Stimulated activated CD8-positive, alpha-beta memory T cell treated with anti-CD3 and anti-CD28 coated beads, Interleukin-2, amount 100 ng/mL, for 48 hours (primary cell): ENCODE results near the gene TMEM169.
"Not testable (repeated sequence)": the region's sequence is repeated elsewhere in the genome, so short reads cannot be mapped to it uniquely, and the experiment has no call there.

ENCODE experiments used
- DNase-seq, 2 donors: peaks; one replicate each; pipeline ENCODE4 v3.0.0-alpha.2; 2020; ENCODE audit warnings: low read depth in 2 of 2

The TMEM169 gene

DNA sequence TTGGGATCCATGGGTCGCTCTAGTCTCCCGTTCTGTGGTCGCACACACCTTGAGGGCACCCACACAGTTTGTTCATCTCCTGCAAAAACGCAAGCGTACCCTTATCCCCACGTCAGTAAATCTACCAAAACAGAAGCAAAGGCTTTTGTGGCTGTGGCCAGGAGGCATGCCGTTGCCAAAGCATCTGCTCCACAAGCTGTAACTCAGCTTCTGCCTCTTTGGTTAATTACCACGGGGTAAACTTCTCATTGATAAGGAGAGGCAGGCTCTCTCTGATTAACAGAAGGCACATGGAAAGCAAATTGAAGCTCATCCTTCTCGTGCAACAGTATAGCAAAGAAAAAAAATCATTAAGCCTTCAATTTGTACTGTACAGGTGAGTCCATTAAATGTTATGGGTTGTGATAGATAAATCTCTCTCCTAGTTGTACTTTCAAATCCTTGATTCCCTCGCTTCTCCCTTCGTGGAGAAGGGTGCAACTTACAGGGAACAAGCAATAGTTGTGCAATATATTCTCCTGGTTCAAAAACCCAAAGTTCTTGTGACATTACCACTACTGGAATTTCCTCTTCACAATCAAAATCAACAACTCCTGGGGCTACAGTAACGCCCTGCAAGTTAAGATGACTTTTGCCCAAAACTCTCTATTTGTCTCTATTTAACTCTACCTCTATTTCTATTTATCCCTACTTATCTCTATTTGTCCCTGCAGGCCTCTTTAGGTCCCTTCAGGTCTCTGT, 10.4 kb upstream of the TMEM169 start:
- no peak for DNase-seq

- DNase-seq, result no peak
Observed at GRCh38 chr2:216072473-216072872, 9.2 kb upstream of the TMEM169 start.

- DNase-seq, result no peak
Observed at GRCh38 chr2:216073773-216074172, 7.9 kb upstream of the TMEM169 start.

DNA sequence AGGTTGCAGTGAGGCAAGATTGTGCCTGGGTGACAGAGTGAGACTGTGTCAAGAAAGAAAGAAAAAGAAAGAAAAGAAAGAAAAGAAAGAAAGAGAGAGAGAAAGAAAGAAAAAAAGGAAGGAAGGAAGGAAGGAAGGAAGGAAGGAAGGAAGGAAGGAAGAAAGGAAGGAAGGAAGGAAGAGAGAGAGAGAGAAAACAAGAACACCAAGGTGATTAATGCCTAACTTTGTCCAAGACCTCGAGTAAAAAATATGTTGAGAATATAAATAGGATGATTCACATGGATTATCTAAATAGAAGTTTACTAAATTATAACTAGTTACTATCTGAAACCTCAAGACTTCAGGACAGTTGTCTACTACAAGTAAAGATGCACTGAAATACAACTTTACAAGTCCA, 7.3 kb upstream of the TMEM169 start:
- DNase-seq, result no peak

- no peak for DNase-seq
Observed at GRCh38 chr2:216074794-216075193, 6.9 kb upstream of the TMEM169 start.

DNA sequence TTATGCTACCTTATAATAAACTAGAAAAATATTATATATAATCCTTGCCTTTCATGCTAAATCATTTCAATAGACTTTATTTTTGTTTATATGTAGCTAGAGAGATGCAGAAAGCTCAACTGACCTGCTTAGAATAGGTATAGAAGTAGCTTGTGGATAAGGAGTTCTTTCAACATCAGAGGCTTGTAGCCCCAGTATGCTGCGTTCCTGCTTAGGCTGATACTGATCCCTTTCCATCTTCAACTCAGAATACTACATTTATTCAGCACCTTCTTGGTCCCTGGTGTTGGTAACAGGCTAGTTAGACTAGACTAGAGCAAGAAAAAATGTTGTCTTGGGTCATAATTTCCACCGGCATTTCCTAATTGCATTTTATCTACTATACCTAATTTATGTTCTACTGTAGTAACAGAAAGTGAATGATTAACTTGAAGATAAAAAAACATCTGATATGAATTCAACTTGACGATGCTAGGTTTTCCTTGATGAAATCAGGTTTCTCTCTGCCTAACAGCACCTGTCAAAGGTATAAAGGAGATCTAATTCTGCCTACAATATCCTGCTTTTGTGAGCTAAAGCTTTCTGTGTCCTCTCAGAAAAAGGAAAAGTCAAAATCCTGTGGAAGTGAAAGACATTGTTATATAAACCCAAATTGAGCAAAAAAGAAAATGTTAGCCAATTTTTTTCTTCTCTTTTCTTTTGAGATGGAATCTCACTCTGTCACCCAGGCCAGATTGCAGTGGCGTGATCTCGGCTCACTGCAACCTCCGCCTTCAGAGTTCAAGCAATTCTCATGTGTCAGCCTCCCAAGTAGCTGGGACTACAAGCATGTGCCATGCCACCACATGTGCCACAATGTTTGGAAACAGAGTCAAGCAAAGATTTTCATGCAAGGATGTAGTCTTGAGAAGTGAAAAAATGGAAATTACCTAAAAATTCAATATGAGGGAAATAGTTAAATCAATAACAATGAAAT, 5.9 kb upstream of the TMEM169 start:
- no peak for DNase-seq

- no peak for DNase-seq
Observed at GRCh38 chr2:216078776-216079175, 2.9 kb upstream of the TMEM169 start.

DNA sequence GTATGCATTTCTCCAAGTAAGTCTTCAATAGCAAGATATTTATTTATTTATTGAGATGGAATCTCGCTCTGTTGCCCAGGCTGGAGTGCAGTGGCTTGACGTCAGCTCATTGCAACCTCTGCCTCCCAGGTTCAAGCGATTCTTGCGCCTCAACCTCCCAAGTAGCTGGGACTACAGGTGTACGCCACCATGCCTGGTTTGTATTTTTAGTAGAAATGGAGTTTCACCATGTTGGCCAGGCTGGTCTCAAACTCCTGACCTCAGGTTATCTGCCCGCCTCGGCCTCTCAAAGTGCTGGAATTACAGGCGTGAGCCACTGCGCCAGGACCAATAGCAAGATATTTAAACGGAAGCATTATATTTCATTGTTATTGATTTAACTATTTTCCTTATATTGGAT, 1.7 kb upstream of the TMEM169 start:
- not testable (repeated sequence) for DNase-seq

GRCh38 chr2:216081012-216081411, 707 bp upstream of the TMEM169 start:
- no peak for DNase-seq

GRCh38 chr2:216082117-216082711, 495 bp downstream of the TMEM169 start:
- no peak for DNase-seq

- DNase-seq, result no peak
Observed at GRCh38 chr2:216082805-216083204, 1.1 kb downstream of the TMEM169 start.

GRCh38 chr2:216083464-216084281, 2.0 kb downstream of the TMEM169 start:
- DNase-seq, result no peak

DNA sequence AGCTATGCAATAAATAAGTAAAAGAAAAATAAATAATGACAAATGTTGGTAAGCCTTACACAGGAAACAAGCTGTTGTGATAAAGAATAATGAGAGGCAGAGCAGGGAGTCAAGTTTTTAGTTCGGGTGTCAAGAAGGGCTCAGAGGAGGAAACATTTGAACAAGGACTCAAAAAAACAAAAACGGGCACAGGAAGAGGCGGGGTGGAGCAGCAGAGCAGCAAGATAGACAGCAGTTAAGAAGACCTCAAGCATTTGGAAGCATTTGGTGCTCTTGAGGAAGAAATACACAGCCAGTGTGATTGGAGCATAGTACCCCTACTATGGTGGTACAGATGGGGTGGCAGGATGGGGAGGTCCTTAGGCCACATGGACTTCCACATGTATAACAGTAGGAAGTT, 2.8 kb downstream of the TMEM169 start:
- DNase-seq, result no peak

DNA sequence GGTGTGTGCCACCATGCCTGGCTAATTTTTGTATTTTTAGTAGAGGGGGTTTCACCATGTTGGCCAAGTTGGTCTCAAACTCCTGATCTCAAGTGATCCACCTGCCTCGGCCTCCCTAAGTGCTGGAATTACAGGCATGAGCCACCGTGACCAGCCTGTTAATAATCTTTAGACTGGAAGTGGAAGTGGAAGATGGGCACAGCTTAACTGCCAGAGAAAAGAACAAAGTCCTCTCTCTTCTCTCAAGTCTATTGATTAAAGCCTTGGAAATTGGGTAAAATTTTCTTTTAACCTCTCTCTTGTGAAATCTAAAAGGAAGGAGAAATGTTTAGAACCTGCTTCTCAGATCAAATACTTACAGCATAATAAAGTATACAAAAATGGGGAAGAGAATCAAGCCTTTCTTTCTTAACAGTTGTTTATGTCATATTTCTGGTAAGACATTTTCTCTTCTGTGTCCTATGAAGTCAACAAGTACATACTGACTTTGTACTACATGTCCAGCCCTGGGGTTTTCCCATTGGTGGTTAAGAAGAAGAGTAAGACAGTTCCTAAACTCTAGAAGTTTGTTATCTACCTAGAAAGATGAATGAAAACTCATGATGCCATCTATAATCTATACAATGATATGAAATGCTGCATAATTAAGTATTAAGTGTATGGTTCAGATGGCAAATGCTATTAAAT, 4.6 kb downstream of the TMEM169 start:
- no peak for DNase-seq

GRCh38 chr2:216090369-216090786, 8.7 kb downstream of the TMEM169 start:
- no peak for DNase-seq

DNA sequence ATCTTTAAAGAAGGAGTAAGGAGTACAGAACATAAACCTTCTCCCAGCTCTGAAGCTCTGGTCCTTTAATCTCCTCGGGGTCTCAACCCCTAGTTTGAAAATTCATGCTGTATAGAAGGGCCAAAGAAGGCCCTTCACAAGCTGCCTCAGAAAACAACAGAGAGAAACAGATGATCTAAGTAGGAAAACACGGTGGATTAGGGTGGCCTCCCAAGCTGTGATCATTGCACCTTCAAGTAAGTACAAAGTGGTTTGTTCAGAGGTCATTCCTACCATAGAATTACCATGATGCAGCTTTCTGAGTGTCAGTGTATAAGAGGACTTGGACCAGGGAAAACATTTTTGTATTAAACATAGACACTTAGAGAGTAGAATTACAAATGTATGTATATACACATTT, 10.9 kb downstream of the TMEM169 start:
- DNase-seq, result no peak

DNA sequence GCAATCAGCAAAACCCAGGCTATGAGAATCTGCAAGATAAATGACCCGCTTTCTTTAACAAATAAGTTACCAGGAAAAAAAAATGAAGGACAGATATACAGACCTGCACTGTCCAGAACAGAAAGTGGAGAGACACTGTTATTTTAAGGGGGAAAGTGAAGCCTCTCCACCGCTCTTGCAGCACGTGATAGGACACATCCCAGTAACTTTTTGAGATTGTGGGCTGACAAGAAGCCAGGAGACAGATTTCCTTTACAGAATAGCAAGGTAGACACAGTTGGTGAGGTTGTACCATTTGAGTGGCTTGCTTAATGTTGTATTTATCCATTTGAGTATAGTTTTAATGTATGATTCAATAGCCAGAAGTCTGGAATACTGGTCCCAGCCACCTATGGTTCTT, 13.0 kb downstream of the TMEM169 start:
- no peak for DNase-seq

DNA sequence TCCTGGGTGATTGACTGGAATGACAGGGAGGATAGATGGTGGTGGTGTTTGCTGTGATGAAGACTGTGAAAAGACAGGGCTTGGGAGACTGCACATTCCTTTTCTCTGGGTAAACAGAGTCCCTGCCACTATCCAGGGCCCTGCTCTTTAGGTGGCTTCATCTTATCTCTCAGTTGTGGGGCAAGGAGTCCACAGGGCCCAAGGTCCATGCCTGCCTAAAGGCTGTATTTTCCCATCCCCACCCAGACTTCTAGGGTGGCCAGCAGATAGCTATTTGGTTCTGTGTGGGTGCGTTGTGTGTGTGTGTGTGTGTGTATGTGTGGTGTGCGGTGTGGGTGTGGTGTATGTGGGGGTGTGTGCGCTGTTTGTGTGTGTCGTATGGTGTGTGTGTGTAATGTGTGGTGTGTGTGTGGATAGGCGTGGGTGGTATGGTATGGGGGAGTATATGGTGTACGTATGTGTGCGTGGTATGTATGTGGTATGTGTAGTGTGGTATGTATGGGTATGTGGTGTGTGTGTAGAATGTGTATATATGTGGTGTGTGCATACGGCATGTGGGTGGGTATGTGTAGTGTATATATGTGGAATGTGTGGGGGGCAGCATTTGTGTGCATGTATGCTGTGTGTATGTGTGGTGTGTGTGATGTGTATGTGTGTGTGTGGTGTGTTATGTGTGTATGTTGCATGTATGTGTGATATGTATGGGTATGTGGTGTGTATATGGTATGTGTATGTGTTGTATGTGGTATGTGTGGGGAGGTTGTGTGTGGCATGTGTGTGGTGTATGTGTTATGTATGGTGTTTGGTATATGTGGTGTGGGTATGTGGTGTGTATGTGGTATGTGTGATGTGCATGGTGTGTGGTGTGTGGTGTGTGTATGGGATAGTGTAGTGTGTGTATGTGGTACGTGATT, 17.0 kb downstream of the TMEM169 start:
- DNase-seq, result no peak

DNA sequence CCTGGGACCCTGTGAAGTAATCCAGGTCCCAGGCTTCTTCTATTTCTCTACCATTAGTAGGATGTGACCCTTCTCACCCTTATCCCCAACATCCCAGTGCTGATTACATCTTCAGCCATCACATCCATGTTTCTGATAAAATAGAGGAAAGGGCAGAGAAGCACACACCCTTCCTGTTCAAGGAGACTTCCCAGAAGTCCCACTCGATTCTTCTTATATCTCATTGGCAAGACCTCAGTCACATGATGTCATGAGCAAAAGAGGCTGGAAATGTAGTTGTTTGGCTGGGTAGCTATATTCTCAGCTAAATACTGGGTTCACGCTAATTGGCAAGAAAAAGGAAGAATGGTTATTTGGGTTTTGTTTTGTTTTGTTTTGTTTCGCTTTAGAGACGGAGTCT, 19.4 kb downstream of the TMEM169 start:
- DNase-seq, result no peak

GRCh38 chr2:216103213-216103612, 21.5 kb downstream of the TMEM169 start:
- DNase-seq, result no peak
